Hematopoietic multipotent progenitor cell treated with erythropoietin and hydrocortisone succinate and interleukin-3 and kit ligand, for 17 days (in vitro differentiated cells): ENCODE results near the gene OTUD6A.
A peak's percentile ranks its signal among the peaks of the same experiment; 100 is the strongest.

Experiments
- DNase-seq: peaks from one replicate; pipeline ENCODE4 v3.0.0-alpha.2; 2015; ENCODE audit warnings: low spot score

Gene OTUD6A, protein sequence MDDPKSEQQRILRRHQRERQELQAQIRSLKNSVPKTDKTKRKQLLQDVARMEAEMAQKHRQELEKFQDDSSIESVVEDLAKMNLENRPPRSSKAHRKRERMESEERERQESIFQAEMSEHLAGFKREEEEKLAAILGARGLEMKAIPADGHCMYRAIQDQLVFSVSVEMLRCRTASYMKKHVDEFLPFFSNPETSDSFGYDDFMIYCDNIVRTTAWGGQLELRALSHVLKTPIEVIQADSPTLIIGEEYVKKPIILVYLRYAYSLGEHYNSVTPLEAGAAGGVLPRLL

DNA sequence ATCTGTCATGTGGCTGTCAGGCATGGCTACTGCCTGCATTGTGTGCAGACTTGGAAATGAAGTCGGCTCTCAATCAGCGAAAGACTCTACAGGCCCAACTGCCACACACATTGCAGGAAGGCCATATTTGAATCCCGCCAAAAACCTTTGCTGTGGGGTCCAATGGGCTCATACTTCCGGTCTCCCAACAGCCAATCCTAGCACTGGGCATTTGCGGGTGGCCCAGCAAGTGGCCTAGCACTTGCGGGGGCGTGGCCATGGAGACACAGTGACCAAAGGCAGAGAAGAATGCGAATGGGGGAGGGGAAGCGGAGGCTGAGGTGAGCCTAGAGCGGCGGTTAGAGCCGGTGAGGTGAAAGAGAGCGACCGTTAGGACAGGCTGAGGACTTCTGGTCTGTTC lies at the start of gene OTUD6A:
Gene OTUD6A, plus strand, starts transcription at position 382 of the 400 bp plus-strand sequence. CDS start 68 bp downstream, outside the sequence.
- no peak for DNase-seq

DNA sequence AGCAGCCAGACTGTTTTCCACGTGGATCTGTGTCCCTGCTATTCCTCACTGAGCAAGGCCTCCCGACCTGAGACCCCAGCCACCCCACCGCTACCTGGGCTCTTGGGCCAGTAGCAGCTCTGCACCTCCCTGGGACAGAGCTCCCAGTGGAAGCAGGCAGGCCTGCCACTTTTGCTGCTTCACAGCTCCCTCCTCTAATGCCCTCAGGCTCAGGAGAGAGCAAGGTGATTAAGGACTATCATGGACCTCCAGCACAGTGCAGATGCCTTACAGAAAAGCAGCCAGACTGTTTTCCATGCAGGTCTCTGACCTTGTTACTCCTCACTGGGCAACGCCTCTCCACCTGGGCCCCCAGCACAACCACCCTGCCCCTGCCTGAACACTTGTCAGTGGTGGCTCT lies 49.5 kb upstream of the OTUD6A start:
- no peak for DNase-seq

DNA sequence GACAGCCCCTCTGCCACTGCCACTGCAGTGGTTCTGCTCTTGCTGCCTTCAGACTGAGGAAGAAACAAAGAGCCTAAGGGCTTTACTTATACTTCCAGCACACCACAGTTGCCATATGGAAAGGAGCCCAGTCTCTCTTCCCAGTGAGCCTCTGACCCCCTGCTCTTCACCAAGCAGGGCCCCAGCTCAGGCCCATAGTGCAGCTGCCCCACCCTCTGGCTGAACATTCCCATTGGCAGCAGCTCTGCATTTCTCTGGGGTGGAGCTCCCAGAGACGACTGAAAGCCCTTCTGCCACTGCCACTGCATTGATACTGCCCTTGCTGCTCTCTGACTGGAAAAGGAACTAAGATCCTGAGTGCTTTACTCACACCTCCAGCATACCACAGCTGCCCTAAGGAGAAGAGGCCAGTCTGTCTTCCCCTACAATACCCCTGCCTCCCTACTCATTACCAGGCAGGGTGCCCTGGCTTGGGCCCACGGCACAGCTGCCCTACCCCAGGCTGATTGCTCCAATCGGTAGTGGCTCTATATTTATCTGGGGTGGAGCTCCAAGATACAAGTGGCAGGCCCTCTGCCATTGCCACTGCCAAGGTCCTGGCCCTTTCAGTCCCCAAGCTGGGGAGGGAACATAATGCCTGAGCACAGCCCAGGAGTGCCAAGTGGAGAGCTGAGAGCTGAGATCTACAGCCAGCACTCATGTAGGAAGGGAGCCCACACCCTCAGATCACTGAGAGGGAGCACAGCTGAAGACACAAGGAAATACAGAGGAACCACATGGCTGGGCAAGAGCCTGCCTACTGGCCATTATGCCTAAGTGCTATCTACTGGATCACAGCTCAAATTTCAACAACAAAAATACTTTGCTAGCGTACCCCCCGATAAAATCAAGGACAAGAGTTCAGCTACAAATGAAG lies 48.5 kb upstream of the OTUD6A start:
- DNase-seq = no peak

DNA sequence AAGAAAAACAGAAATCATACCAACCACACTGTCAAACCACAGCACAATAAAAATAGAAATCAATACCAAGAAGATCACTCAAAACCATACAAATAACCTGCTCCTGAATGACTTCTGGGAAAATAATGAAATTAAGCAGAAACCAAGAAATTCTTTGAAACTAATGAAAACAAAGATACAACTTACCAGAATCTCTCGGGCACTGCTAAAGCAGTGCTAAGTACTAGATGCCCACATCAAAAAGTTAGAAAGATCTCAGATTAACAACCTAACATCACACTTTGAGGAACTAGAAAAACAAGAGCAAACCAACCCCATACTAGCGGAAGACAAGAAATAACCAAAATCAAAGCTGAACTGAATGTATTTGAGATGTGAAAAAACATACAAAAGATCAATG lies 45.7 kb upstream of the OTUD6A start:
- DNase-seq = no peak

DNA sequence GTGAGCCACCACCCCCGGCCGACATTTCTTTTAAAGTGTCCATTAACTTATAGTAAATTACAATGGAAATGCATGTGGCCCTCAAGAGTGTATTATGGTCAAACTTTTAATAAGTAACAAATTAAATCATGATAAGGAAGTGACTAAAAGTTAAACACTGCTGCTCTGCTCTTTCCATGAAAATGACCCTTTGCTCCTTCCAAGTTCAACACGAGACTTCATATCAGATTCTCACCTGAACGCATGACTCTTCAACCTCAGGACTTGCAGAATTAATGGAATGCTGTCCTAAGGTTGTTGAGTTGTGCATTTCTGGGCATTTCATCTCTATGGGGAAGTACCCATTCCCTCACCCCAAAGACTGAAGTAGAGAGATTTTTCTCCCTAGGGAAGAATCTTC lies 39.6 kb upstream of the OTUD6A start:
- DNase-seq = no peak

DNA sequence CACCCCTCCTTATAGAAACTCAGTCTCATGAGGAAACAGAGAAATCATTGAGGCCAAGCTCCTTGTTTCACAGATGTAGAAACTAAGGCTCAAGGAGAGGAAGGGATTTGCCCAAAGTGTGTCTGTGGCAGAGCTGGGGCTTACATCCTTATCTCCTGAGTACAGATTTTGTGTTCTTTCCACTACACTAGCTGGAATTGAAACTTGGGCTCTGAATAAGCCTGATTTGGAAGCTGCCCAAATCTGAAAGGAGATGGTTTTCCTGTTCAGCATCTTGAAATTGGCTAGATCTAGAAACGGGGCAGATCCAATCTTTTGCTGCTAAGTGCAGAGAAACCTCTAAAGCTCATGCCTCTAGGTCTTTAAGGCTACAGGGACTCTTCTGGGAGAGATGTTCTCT lies 36.8 kb upstream of the OTUD6A start:
- DNase-seq = no peak

DNA sequence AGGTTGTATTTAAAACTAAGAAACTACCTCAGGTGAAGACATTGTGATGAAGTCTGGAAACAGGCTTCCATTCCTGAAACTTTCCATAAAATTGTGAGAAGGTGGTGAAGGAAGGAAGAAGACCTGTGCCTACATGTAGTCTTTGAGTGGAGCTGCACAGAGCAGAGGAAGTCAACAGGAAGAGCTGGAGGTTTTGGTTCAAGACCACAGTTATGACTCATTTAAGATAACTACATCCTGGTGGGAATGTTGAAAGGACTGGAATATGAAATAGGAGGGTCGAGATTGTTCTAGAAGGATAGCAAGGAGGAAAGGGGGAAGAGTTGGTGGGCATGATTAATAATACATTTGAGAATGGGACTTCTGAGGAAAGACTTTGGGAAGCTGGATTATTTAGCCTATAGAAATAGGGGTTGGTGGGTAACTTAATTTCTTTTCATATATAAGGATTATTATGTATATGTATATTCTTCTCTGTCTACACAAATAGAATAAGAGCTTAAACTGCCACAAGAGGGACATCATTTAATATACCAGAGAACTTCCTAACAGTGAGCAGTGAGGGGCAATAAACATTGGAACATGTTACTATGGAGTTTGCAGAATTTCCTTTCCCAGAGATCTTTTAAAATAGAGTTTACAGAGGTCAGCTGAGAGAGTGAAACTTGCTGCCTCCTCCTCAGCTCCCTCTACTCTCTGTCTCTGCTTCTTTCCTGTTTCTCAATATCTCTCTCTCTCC lies 36.0 kb upstream of the OTUD6A start:
- DNase-seq = no peak

DNA sequence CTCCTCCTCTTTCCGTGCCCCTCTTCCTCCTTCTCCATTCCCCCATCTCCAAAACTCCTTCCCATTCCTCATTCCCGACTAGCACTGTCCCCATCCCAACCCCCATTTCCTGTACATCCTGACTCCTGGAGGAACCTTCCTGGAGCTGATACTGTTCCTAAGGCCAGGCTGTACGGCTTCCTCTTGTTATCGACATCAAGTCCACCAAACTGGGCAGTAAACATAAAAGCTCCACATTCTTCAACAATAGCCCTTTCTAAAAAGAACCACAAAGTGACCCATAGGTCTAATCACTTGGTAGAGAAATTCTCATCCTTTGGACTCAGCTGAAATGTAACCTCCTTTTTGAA lies 35.4 kb upstream of the OTUD6A start:
- no peak for DNase-seq

DNA sequence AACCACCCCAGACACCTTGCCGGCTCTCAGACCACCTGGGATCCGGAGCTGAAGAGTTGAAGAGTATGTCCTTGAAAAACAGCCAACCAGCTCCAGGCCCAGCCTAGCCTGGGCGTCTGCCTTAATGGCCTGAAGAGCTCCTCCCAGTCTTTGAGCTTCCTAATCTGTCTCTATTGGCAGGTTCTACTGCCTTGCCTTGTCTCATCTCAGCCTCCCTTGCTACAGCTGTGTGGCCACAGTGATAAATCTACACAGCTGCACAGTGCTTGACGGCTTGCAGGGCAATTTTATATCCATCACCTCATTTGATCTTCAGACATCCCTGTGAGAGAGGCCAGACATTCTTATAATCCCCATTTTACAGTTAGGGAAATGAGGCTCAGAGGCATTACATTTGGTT lies 32.4 kb upstream of the OTUD6A start:
- DNase-seq = no peak

DNA sequence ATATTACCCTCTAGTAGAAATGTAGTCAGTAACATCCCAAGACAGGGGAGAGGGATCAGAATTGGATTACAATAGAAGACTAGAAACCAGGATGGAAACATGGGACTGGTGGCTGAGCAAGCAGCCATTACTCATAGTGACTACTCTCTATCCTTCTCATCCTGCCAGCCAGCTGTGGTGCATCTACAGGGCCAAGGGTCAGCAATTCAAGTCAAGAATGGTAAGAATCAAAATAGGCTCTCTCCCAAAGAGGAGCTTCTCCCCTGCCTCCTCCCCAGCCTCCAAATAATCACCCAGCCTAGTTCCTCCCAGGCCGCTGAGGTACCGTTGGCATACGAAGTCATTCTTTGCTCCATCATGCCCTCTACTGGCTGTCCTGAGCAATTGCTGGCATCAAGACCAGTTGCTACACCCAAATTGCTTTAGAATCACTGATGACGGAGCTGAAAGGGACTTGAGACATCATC lies 31.9 kb upstream of the OTUD6A start:
- peak; percentile 28 for DNase-seq

DNA sequence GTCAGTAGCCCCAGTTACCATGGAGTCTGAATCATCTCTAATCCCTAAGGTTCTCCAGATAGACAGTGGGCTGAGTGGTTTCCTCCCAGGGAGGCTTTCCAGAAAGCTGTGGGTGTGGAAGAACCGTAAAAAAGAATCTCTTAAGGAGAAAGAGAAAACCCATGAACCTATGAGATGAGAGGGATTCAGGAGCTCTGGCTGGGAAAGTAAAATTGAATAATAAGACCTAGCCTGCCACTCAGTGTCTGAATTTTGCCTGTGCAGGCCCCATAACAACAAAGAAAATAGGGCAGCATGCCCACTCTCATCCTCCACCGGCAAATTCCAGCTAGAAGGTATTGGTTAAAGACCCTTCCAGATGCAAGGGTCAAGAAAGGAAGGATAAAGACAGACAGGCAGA lies 29.5 kb upstream of the OTUD6A start:
- DNase-seq = no peak

DNA sequence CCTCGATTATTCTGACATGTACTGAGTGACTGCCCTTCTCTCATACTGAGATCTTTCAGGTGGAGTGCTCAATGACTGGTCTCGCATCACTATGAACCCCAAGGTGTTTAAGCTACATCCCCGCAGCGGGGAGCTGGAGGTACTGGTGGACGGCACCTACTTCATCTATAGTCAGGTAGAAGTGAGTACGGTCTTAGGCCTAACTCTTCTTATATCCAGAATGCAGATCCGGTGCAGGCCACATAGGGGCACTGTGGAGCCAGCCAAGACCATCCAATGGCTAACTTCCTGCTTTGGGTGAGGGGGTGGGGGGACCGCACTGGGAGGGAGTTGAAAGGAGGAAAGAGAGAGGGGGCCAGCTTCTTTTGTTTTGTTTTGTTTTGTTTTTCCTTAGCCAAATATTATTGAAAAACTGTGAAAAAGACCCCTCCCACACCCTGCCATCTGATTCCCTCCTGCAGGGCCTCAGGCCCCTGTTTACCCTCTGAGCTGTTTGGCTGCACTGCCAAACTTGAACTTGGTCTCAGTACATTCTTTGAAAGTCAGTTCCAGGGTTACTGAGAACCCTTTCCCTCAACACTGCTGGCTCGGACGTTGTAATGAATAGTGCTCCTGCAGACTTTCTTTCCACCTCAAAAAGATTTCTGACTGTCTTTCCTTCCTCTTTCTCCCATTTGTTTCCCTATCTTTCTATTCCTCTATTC lies 28.8 kb upstream of the OTUD6A start:
- no peak for DNase-seq

DNA sequence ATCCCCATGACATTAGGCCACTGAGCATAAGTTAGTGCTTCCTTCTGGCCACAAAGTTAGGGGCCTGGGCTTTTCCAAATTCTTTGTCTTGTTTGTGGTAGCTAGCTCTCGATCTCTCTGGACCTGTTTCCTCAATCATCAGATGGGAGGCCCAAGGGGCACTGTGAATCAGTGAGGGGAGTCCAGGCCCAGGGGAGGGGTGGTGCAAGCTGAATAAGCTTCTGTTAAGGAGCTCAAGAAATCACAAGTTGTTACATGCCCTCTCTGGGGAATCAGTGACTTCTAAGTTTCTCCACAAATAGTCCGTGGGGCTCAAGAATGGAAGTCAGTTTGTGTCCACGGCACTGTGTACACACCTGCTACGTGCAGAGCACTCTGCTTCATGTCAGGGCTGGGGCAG lies 27.6 kb upstream of the OTUD6A start:
- no peak for DNase-seq

DNA sequence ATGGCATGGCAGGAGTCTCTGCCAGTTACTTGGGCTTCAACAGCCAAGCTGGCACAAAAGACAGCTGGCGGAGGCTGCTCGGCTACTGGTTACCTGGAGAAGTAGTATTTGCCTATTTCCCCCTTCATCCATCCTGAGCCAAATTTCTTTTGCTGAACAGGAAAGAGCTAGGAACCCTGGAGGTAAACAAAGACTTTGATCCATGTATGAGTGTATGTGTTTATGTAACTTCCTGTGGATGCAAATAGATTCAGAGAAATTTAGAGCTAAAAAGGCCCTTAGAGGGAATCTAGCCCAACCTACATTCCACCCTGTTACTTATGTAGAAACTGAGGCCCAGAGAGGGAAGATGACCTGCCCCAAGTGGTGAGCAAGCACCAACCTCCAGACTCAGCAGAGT lies 23.7 kb upstream of the OTUD6A start:
- DNase-seq = no peak

DNA sequence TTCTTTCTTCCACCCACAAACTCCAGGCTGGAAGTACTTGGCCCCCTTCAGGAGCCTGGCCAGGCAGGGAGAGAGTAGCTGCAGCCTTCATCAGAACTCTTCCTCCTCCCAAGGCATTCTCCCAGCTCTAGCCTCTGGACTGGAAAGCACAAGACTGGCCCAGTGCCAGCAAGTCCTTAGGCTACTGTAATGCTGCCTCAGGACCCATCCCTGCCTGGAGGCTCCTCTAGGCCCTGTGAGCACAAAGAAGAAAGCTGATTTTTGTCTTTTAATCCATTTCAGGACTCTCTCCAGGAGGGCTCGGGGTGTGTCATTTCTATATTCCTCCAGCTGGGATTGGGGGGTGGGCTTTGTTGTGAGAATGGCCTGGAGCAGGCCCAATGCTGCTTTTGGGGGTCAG lies 23.3 kb upstream of the OTUD6A start:
- no peak for DNase-seq

DNA sequence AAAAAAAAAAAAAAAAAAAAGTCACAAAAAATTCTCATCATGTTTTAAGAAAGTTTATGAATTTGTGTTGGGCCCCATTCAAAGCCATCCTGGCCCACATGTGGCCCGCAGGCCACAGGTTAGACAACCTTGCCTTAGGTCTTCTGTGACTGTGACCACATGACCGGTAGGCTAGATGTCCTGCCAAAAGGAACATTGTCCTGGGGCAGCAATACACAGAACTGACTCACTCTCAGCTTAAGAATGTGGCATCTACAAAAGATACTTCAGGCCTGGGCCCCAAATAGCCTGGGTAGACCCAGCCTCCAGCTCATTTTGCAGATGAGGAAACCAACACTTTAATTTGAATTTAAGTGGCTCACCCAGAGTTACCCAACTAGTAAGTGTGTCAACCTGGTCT lies 22.5 kb upstream of the OTUD6A start:
- no peak for DNase-seq

DNA sequence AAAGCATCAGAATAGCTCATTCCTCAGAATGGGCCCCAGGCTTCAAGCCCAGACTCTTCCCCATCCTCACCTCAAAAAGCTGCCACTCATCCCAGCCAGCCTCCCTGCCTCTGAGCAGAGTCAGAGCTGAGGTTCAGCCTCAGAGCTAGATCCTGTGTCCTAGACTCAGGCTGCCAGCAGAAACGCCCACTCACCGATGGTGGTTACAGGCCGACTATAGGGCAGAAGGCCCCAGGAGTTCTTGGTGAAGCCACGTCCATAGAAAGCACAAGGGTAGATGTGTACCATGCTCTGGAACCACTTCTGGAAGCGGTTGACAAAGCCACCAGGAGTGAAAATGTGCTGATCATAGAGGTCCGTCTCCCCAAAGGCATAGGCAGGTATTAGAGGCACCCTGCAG lies 20.3 kb upstream of the OTUD6A start:
- no peak for DNase-seq

DNA sequence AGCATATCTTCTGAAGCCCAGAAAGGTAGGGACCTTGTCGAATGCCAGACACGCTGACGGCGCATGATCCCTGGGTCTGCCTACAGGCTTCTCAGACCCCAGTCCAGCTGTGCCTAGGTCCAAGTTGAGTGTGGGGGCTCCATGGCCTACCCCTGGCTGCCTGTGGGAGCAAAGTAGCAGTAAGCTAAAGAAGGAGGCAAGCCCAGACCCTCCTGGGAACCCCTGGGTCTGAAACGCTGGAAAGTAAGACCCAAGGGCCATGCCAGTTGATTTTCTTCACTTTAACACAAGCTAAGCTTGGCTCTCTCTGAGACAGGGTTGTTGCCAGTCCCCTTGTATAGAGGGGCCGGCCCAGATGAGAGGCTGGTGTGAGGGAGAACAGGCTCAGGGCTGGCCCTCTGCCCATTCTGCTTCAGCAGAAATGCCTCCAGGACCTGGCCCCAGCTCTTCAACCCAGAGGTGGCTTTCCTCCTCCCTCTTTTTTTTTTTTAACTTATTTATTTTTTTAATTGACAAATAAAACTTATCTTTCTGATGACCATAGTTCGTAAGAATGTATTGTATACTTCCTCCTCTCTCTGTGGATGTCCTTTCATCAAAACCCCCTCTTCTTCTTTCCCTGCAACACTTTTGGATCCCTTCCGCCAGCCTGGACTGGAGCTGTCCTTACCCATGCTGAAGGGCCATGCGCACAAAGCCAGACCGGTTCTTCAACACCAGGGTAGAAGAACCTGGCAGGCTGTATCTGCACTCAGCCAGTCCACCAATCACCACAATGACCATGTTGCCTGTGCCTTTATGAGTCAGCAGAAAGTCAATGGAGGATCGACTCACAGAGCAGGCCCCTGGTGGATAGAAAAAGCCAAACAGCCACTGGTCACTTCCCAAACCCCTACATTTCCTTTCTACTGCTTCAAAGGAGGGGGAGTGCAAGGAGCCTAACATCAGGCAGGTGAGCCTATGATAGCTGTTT lies 19.6 kb upstream of the OTUD6A start:
- DNase-seq = no peak

DNA sequence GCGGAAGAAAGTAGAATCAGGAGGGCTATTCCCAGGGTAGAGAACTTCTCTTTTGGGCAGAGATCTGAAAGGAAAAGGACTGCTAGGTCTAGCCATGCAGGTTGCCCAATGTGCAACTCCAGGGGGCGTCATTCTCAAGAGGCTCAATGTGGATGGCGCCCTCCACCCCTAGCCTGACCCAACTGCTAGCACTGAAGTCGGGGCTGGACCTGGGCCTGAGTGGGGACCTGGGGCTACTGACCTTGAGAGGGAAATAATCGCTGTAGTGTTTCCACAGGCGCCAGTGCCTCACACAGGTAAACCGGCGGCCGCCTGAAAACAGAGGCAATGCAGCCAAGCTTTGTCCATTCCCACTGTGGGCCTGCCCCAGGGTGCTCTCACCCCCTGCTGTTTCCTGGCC lies 18.6 kb upstream of the OTUD6A start:
- DNase-seq = no peak

DNA sequence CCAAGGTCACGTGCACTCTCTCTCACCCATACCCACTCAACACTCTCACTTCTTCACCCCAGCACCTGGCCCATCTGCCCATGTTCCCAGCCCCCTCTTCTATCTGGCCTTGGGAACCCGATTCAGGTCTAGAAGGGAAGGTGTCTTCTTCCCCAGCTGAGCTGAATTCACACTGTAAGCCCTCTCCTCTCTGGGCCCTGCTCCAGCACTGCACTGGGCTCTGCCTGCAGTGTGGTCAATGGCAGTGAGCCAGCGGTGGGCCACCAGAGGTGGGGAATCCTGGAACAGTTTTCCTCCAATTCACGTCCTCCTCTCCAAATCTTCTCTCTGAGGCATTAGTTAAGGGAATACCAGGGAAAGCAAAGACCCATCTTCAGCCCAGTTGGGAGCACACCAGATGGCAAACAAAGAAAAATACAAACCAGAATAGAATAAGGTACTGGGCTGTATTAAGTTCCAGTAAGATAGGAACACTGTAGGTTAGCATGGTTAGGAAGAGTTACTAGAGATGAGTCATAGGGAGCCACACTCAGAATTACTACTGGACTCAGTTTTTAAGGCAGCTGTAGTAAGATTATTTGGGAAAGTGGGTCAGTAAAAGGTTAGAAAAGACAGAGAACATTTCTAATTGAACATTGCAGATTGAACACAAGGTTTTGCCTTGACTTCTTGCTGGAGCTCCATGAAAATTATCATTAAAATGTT lies 17.6 kb upstream of the OTUD6A start:
- DNase-seq = no peak
